GM12801 (cell line): ENCODE data around the gene ARL6IP4.

ENCODE experiments used
- CTCF ChIP-seq: IDR thresholded peaks from one replicate; pipeline ENCODE4 v1.5.1; 2011; ENCODE audit warnings: control low read depth; ENCODE audit not compliant: insufficient read length; ENCODE audit errors: extremely low read depth

The ARL6IP4 gene

GRCh38 chr12:122997343-122998250 lies 17.1 kb downstream of the ARL6IP4 start:
- TF ChIP-seq CTCF = no peak

- no peak for TF ChIP-seq CTCF
Measured at GRCh38 chr12:122998316-122998715, 17.8 kb downstream of the ARL6IP4 start.

- TF ChIP-seq CTCF = no peak
Measured at GRCh38 chr12:122999196-122999946, 18.9 kb downstream of the ARL6IP4 start.

- no peak for TF ChIP-seq CTCF
Measured at GRCh38 chr12:122999986-123000420, 19.5 kb downstream of the ARL6IP4 start.

- TF ChIP-seq CTCF = no peak
Measured at GRCh38 chr12:123000578-123000977, 20.1 kb downstream of the ARL6IP4 start.

- no peak for TF ChIP-seq CTCF
Measured at GRCh38 chr12:123001464-123001863, 21.0 kb downstream of the ARL6IP4 start.

GRCh38 chr12:123003257-123003656 lies 22.8 kb downstream of the ARL6IP4 start:
- no peak for TF ChIP-seq CTCF
